ENCODE measurements around the gene GSTO2.

The GSTO2 gene

DNA sequence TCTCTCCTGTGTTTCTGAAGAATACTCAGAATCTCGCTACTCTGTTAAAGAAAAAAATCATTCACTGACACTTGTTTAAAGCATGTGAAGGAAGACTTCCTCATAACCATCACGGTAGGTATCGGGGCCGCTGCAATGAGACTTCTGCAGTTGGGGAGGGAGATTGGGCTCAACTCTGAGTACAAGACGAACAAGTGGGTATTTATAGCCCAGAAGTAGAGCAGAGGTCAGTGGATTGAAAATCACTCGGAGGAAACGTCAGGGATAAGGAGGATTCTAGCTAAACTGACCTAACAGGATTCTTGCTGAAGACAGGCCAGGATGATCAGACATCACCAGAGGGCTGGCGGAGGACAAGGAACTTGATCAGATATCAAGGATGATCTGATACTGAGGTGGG, 35.9 kb downstream of the GSTO2 start:
- peak in 1 of 10 donors; percentile 14 for DNase-seq
- intact Hi-C loops (cut with DNase I) = loop anchor here (1.0 kb wide), 1 partner anchor 45 kb away; no protein-coding TSS in a partner anchor

DNA sequence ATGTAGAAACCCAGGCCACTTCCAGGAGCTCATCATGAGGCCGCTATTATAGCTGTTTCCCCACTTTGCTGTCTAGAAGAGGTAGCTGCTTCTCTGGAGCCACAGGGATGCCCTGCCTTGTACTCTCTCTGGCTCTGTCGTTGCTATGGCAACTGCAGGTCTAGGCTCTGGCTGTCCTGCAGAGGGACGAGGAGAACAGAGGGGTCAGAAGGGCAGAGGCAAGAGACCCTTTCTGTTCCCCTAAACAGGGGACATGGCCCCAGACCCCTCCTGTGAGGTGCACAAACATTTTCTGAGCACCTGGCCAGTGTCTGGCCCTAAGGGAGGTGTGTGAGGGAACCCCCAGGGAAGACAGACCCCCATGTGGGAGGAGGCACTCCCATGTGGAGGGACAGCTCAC, 37.9 kb downstream of the GSTO2 start:
- intact Hi-C loops (cut with DNase I) = no loop called here
- no peak for DNase-seq

DNA sequence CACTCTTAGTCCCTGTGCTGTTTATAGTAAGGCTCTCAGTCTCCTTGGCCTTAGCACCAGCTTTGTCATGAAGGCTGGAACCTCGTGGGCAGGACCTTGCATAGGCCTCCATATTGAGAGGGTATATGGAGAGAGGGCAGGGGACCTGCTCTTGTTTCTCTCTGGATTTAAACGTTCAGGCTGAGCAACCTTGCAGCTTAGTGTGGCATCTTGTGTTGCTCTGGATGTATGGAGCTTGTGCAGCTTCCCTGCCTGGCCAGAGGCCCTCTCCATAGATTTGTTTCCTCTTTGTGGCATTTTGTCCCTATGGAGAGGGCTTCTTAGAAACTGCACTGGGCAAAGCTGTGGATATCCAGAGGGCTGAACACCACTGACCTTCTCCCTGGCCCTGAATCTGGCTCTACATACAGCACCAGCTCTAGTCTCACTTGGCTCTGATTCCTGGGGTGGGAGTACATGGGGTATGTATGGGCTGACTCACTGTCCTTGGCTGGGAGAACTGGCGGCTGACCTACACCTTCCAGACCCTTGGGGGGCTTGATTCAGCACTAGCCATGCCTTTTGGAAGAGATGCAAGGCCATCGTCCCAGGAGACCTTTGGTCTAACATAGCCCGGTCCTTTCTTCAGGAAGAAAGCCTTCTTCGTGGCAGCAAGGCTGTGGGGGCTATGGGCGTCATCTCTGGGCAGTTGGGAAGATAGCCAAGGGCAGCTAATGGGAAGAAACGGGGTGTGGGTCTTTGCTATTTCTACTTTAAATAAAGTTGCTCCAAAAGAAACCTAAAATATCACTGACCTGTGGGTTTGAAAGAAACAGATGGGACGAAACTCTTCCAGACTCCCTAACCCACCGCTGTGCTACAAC, 38.8 kb downstream of the GSTO2 start:
- no peak for DNase-seq
- intact Hi-C loops (cut with DNase I) = no loop called here

DNA sequence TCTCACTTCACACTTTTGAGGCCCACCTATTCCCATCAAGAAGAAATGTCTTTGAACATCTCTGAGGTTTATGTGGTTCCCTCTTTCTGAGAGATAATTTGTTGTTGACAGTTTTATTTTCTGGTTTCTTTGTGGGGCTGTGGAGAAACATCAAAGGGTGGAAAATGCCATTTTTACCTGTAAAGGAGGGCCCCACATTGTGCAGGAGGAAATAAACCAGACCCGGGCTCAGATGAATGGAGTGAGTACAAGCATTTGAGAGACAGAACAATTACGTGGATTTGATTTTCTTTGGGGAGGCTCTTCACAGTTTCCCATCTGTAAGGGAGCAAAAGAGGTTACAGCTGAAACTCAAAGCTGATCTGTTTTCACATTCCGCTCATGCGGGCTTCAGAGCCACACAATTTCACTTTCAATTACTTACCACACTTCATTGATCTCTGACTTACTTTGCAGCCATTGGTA, 39.5 kb downstream of the GSTO2 start:
- intact Hi-C loops (cut with DNase I) = no loop called here
- DNase-seq = no peak

DNA sequence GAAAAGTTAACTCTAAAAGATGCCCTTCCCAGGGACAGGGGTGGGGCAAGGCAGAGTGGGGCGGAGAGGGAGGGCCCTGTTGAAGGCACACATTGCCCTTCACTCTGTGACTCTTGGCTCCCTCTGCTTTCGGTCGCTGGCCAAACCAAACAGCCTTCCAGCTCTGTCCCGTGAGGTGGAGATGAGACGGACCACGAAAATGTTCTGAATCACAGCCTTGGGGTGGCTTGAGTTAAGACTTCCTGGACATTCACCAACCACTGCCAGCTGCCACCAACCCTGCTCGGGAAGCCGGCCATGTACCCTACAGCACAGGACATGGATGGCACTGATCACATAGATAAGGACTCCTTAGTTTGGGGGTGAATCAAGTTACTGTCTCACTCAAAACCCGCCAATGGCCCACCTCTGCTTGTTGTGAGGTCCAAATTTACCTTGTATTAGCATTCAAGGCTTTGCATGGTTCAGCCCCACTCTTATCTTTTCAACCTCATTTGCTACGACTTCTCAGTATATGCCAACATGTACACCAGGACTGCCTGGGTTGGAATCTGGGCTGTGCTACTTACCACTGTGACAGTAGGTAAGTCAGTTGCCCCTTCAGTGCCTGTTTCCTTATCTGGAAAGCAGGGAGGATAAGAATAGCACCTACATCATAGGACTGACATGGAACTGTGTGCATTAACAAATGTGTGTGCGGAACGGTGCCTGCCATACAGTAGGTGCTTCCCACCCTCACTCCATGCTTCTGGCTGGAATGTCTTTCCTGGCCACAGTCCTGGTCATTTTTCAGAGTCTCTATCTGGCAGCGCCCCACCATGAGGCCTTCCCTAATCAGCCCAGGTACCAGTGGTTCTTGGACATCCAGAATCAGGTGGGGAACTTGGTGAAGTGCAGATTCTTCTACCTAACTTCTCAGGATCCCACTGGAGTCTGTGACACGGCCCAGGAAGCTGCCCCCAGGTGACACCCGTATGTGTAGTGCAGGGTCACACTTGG, 41.3 kb downstream of the GSTO2 start:
- DNase-seq = peak in 1 of 10 donors; percentile 70
- intact Hi-C loops (cut with DNase I) = no loop called here

DNA sequence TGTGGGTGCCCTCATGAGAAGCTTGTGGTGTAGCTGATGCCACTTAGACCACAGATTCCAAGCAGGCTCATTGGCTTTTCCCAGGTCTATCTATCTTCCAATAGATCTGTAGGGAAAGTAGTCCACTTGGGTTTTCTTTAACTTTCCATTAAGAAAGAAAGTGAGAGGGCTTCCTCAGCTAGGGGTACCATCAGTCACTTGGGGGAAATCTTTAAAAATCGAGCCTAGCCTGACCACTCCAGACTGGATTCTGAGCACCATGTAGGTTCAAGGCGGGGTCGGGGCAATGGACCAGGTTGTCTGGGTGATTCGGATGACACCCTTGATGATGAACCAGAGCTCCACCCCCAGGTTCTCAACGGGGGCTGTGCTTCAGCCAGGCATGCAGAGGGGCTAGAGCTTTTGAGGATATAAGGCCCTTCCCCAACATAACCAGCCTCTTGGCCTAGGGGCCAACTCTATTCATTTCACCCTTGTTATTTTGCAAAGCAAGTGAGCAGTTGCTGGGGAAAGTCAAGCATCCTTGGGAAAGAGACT, 42.3 kb downstream of the GSTO2 start:
- DNase-seq = peak in 1 of 10 donors; percentile 76
- intact Hi-C loops (cut with DNase I) = no loop called here

DNA sequence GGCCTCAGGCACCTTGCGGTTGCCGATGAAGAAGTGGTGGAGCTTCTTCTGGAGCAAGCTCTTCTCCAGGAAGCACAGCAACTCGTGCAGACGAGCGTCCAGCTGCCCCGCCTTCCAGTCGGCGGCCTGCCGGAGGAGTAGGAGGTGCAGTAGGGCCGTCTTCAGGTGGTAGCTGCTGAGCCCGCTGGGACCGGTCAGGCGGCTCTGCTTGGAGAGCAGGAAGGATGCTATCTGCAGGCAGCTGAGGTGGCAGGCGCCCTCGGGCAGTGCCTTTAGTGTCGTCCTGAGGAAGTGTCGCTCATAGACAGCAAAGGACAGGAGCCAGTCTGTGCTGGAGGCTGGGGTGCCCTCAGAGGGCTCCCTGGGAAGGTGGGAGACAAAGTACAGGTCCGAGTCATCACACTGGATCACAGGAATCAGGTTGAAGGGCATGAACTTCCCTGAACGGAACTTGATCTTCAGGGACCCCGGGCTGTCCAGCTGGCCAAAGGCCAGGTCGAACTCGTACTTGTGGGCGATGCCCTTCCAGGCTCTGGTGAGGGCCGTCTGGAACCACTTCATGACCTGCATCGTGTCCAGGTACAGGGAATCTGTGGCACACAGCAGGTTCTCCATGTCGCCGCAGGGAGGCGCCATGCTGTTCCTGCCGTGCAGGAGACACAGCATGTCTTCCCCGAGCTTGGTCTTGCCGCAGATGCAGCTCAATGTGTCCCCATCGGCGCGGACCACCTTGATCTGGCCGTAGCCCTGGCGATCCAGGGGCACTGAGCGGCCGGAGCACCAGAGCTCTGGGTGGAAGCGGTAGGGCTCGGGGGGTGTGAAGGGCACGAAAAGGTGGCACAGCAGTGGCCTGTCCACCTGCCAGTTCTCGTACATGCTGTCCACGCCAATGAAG, 45.9 kb downstream of the GSTO2 start:
- peak in 1 of 10 donors; percentile 82 for DNase-seq
- intact Hi-C loops (cut with DNase I) = no loop called here

DNA sequence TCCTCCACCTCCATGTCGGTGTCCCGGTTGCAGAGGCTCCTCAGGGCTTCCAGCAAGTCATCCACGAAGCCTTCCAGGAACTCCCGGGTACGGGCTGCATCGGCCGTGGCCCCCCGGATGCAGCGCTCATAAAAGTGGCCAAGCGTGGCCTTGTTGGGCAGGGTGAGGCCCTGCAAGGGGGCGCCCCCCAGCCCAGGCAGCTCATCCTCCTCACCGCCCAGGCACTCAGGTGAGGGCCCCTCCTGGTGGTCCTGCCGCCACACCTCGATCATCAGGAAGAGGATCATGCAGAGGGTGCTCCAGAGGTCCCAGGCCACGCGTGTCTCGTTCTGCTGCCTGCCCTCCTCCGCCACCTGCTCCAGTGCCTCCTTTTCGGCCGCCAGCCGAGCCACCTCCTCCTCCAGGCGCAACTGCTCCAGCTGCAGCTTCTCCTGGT, 46.5 kb downstream of the GSTO2 start:
- intact Hi-C loops (cut with DNase I) = no loop called here
- peak in 1 of 10 donors; percentile 66 for DNase-seq

DNA sequence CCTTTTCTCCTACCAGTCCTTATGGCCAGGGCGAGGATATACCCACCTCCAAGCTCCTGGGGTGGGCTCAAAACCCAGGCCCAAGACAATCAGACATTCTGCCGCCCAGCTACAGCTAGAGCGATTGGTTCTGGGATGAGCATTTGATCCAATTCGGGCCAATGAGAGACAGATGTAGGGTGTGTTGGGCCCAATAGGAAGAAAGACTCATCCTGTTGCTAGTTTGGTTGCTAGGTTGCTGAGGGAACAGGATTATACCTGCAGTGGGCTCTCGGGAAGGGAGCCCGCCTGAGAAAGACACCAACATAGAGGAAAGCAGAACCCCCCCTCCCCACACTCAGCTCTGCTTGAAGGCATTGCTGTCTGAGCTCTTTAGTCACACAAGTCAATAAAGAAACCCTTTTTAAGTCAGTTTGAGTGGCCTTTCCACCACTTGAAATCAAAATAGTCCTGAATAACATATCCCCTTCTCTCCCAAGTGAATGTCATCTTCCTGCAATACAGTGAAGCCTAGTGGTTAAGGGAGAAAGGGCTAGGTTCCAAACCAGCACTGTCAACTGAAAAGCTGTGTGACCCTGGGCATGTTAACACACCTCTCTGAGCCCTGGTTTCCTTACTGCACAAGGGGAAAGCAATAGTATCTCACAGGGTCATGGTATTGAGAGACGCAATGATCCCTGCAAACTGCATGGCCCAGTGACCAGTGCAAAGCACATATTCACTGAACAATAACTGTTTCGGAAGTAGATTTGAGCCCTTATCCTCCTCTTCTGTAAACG, 47.5 kb downstream of the GSTO2 start:
- intact Hi-C loops (cut with DNase I) = no loop called here
- DNase-seq = peak in 1 of 10 donors; percentile 7

DNA sequence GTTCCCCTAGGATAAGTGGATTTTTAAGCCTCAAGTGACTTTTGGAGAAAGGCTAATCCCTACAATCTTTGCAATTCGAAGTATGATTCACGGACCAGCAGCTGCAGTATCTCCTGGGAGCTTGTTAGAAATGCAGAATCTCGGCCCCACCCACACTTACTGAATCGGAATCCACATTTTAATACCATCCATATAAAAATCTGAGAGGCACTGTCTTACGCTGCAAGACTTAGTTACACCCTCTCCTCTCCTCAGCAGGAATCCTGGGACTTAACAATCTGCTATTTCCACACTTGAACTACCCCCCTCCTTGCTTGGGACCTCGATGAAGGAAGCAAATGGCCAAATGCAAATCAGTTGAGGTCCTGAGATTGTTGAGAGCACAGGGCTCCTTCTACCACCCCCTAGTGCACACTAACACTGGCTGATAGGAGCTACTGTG, 48.3 kb downstream of the GSTO2 start:
- intact Hi-C loops (cut with DNase I) = no loop called here
- peak in 1 of 10 donors; percentile 18 for DNase-seq

DNA sequence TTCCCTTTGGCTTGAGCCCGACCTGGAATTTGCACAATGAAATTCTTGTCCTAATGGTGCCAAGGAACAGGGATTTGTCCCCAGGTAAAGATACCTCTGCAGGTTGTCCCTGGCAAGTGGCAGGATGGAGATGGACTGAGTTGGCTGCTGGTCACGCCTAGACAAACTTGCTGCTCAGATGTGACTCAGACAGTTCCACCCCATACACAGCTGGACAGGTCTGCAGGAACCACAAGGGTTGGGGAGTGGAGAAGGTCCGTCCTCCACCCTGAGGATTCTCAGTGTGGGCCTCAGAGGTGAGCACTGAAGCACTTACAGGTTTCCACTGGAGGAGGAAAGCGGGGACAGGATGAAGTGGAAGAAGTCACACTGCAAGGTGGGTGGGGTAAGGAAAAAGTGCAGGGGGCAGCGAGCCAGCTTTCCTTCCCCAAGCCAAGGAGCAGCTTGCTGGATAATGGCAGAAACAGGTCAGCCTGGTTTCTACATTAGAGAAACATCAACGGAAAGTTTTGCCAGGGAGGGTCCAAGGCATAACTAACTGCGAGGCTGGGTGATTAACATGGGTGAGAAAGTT, 48.8 kb downstream of the GSTO2 start:
- intact Hi-C loops (cut with DNase I) = no loop called here
- DNase-seq = peak in 1 of 10 donors; percentile 42

DNA sequence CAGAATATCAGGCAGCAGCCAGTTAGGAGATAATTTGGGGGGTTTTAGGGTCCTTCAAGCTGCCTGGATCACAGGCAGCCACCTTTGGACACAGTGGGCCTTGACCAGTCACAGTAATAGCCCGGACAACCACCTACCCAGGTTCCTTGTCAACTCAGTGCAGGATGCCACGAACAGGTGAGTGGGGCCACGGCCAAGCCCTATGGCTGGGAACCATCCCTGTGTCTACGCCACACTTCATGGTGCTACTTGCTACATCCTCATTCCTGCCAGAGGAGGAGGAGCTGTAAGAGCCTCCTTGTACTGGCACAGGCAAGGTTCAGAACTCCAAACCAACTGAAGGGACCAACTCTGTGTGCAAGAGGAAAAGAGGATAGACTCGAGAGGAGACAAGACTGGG, 49.3 kb downstream of the GSTO2 start:
- peak in 1 of 10 donors; percentile 55 for DNase-seq
- intact Hi-C loops (cut with DNase I) = no loop called here

DNA sequence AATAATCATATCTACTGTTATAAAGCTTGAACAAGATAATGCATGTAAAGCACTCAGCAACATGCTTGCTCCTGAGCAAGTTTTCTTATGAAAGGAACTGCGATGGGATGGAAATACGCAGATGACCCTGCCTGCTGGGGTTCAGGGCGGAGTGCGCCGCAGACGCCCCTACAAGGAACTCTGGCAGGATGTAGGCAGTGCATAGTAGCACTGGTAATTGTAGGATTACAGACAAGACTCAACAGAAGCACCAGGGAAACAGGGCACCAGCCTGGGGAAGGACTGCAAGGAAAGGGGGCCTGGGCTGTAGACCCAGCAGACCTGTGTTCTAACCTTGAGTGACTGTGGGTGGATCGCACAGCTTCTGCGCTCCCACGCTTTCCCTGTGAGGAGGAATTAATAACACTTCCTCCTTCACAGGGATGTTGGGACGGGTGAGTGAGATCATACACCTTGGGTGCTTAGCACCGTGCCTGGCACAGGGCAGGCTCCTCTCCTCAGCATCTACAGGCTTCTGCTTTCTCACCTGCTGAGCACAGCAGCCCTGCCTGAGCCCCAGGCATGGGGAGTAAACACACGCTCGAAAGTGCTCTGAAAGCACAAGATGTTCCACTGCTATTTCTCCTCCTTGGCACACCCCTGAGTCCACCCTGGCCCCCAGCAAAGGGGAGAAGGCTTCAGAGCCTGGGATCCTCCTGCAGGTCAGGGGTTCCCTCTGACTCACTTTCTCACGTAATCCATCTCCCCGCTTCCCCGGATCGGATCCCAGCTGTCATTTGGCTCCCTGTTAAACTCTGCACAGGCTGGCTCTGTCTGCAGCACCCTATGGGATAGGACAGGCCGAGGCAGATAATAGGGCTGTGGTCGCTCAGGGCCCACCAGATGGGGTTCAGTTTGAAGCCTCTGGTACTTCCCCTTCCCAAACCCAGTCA, 50.1 kb downstream of the GSTO2 start:
- intact Hi-C loops (cut with DNase I) = no loop called here
- peak in 1 of 10 donors; percentile 74 for DNase-seq

DNA sequence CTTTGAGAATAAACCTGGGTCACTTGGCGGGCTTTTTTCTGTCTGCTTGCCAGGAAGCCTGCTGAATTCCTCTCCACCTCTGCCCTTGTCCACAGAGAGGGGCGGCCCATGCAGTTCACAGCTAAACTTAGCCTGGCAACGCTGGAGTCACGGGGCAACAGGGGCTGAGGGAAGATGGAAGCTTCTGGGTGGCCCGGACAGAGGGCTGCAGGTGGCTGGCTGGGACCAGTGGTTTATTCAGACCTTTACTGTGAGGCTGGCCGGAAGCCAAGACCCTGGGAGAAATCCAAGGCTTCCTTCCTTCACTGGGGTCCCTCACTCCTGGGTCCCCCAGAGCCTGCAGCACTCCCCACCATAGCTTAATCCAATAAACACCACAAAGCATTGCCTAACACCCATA, 52.2 kb downstream of the GSTO2 start:
- peak in 1 of 10 donors; percentile 74 for DNase-seq
- intact Hi-C loops (cut with DNase I) = no loop called here

DNA sequence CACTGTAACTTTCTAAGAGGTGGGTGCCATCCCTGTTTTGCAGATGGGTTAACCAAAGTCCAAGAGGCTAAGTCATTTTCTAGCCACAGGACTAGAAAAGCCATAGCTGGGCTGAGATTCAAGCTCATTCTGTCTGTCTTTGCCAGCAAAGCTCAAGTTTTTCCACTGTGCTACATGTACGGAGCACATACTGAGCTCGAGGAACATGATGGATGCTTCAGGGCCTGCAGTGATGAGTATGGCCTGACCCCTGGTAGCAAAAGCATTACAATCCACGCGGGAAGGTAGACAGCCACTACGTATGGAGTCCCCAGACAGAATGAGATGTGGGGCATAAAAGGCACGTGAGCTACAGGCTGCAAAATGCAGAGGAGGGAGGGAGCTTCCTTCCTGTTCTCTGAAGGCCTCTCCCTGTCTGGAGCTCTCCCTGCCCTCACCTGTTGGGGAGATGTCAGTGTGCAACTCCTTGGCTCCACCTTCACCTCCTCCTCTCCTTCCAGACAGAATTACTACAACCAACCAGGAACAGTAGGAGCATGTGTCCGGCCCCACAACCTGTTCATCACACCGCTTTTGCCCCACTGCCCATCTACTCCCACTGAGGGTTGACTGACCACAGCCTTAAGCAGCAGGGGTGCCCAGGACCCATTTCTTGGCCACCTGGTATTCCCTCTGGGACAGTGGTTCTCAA, 52.9 kb downstream of the GSTO2 start:
- peak in 1 of 10 donors; percentile 36 for DNase-seq
- intact Hi-C loops (cut with DNase I) = no loop called here

DNA sequence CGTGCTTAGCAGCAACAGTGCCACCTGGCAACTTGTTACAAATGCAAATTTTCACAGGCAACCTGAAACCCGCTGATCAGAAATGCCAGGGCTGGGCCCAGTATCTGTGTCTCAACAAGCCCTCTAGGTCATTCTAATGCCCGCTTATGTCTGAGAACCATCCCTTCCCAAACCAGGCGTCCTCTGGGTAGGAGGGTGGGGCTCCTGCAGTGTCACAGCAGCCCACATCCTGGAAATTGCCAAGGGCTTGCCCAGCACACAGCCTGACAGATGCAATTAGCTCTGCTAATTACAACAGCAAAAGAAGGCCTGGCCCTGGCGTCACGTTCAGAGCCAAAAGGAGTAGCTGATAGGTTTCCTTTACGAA, 53.4 kb downstream of the GSTO2 start:
- peak in 1 of 10 donors; percentile 62 for DNase-seq
- intact Hi-C loops (cut with DNase I) = no loop called here

DNA sequence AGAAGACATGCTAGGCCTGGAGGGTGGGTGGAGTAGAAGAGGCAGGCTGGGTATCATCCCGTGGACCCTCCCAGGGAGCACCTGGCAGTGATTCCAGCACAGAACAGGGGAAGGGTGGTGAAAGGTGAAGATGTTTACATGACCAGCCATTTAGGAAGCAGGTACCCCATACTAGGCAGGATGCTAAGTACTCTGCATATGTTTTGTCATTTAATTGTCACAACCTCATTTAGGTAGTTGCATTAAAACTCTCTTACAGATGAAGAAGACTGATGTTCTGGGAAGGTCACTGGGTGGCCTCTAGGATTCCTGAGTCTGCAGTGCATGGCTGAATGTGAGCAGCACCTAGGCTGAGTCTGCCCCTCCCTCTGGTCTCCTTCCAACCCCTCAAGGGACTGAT, 54.1 kb downstream of the GSTO2 start:
- intact Hi-C loops (cut with DNase I) = no loop called here
- peak in 1 of 10 donors; percentile 14 for DNase-seq
